Measurements from ENCODE around the gene SLC1A2. TPM values are rescaled to one million over a fixed set of nuclear protein-coding genes. Genes with fewer than 3 reads are reported as not detected.

SLC1A2 gene
- total and polyA plus RNA-seq, 4 donors, result 0.35 to 17.0 (median 1.1) TPM

GRCh38 chr11:35344681-35345574 lies 74.4 kb downstream of the SLC1A2 start:
- ATAC-seq (ENCODE audit: insufficient read depth, low FRiP score), result peak; percentile 24
- WGBS, 2 donors, result 50 to 58% methylated on average over 9 of the region's 9 CpGs
- Histone ChIP-seq H3K4me1 (ENCODE audit: control insufficient read depth in 5 of 5, insufficient read depth in 5 of 5, low read length in 5 of 5) (peaks cover 0 to 28% (median 10%) of the 10 kb centered on the region in 5 donors), H3K27ac (ENCODE audit: low read depth in 1 of 2, low read length in 1 of 2) (no peak overlapping the region), H3K9ac (ENCODE audit: insufficient read depth in 1 of 2, low read length in 2 of 2) (no peak overlapping the region), H3K9me3 (ENCODE audit: control insufficient read depth in 4 of 4, insufficient read depth in 3 of 4, low read length in 3 of 4) (no peaks in the 10 kb centered on the region), H3K36me3 (ENCODE audit: control insufficient read depth in 4 of 4, insufficient read depth in 4 of 4, low read length in 4 of 4) (no peaks in the 10 kb centered on the region), H3K4me3 (no peak overlapping the region), H3K27me3 (ENCODE audit: control insufficient read depth in 3 of 3, insufficient read depth in 3 of 3, low read length in 2 of 3) (no peaks in the 10 kb centered on the region)
- DNase-seq, result peak; percentile 67 to 91 (median 87)
- TF ChIP-seq CTCF (IDR thresholded peaks at IDR 0.05; ENCODE audit: control extremely low read depth, extremely low read depth), result no peak

GRCh38 chr11:35343033-35343598 lies 76.2 kb downstream of the SLC1A2 start:
- DNase-seq (no peak), ATAC-seq (ENCODE audit: insufficient read depth, low FRiP score) (peak; percentile 17)
- Histone ChIP-seq H3K27ac (ENCODE audit: low read depth in 1 of 2, low read length in 1 of 2) (no peak overlapping the region), H3K4me3 (no peak overlapping the region), H3K36me3 (ENCODE audit: control insufficient read depth in 4 of 4, insufficient read depth in 4 of 4, low read length in 4 of 4) (no peaks in the 10 kb centered on the region), H3K9ac (ENCODE audit: insufficient read depth in 1 of 2, low read length in 2 of 2) (no peak overlapping the region), H3K4me1 (ENCODE audit: control insufficient read depth in 5 of 5, insufficient read depth in 5 of 5, low read length in 5 of 5) (peaks cover 0 to 28% (median 10%) of the 10 kb centered on the region in 5 donors), H3K9me3 (ENCODE audit: control insufficient read depth in 4 of 4, insufficient read depth in 3 of 4, low read length in 3 of 4) (no peaks in the 10 kb centered on the region), H3K27me3 (ENCODE audit: control insufficient read depth in 3 of 3, insufficient read depth in 3 of 3, low read length in 2 of 3) (no peaks in the 10 kb centered on the region)
- no peak for TF ChIP-seq CTCF (IDR thresholded peaks at IDR 0.05; ENCODE audit: control extremely low read depth, extremely low read depth)
- WGBS, 2 donors, result 45 to 53% methylated on average over 5 of the region's 5 CpGs

GRCh38 chr11:35340715-35341114 lies 78.6 kb downstream of the SLC1A2 start:
- Histone ChIP-seq H3K36me3 (ENCODE audit: control insufficient read depth in 4 of 4, insufficient read depth in 4 of 4, low read length in 4 of 4) (no peaks in the 10 kb centered on the region), H3K9me3 (ENCODE audit: control insufficient read depth in 4 of 4, insufficient read depth in 3 of 4, low read length in 3 of 4) (no peaks in the 10 kb centered on the region), H3K4me1 (ENCODE audit: control insufficient read depth in 5 of 5, insufficient read depth in 5 of 5, low read length in 5 of 5) (peaks cover 3 to 20% (median 10%) of the 10 kb centered on the region in 5 donors), H3K9ac (ENCODE audit: insufficient read depth in 1 of 2, low read length in 2 of 2) (no peak overlapping the region), H3K27ac (ENCODE audit: low read depth in 1 of 2, low read length in 1 of 2) (no peak overlapping the region), H3K4me3 (no peak overlapping the region), H3K27me3 (ENCODE audit: control insufficient read depth in 3 of 3, insufficient read depth in 3 of 3, low read length in 2 of 3) (no peaks in the 10 kb centered on the region)
- DNase-seq (no peak), ATAC-seq (ENCODE audit: insufficient read depth, low FRiP score) (no peak)
- WGBS, 2 donors, result 89 to 90% methylated on average over 2 of the region's 2 CpGs
- TF ChIP-seq CTCF (IDR thresholded peaks at IDR 0.05; ENCODE audit: control extremely low read depth, extremely low read depth), result no peak

Measured in lung (tissue), 12 donors.